GM21447 (cell line): ENCODE results near the gene PGAP1.

Experiments used
- ATAC-seq: cut with Tn5 transposase; IDR thresholded peaks from one replicate; pipeline ENCODE4 v1.9.1; 2021; ENCODE audit not compliant: unreplicated experiment

Gene PGAP1

GRCh38 chr2:196804381-196804780 lies 122.1 kb downstream of the PGAP1 start:
- no peak for ATAC-seq

DNA sequence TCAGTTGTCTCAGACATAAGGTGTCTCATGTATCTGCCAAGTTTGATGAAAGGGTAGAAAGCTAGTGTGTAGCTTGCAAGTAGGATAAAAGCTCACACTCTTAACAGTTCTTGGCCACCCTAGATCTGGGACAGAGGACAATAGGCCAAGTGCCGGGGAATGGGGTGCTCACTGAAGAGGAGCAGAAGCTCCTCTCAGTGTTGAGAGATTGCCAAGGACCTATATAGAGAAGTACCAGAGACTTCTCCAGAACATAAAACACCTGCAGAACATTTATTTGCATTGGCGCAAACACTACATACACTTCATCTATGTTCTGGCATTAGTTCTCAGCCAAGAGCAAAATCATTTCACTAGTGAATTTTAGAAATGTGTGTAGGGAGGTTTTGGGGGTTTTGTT lies 124.1 kb downstream of the PGAP1 start:
- no peak for ATAC-seq

- no peak for ATAC-seq
Measured at GRCh38 chr2:196801674-196802261, 124.7 kb downstream of the PGAP1 start.

- ATAC-seq, result no peak
Measured at GRCh38 chr2:196798980-196799379, 127.5 kb downstream of the PGAP1 start.

GRCh38 chr2:196792865-196793264 lies 133.6 kb downstream of the PGAP1 start:
- no peak for ATAC-seq

DNA sequence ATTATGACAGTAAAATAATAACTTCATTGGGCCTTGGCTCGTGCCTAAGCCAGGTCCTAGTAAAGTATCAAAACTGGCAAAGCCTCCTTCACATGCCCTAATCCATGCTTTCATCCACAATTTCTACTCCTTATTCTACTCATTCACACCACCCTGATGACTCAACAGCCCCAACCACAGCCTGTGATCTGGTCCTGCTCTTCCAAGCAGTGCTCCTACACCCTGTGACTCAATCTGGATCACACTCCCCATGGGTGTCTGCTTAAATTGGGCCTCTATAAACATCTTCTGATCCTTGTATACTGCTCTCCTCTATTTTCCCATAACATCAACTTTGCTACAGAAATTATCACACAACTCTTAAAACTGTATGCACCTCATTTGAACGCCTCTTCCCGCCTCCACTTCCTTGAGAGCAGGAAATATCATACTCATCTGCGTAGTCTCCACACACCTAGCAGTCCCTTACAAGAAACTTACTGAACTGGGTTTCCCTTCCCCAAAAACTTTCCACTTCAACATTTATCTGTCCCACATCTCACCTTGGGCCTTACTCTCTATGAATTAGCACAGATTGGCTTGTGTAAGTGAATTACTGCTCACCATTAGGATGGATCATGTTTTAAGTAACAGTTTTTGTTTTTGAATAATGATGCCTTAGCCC lies 142.9 kb downstream of the PGAP1 start:
- peak; percentile 81 for ATAC-seq
